ENCODE data around the gene LINC01488. TPM values are rescaled to one million over a fixed set of nuclear protein-coding genes. Genes with fewer than 3 reads are reported as not detected.

Gene LINC01488
- total and polyA plus RNA-seq, 10 of the 15 experiments (the other 5 are each of a cell fraction or from before 2014, with no cell fraction given): not detected

DNA sequence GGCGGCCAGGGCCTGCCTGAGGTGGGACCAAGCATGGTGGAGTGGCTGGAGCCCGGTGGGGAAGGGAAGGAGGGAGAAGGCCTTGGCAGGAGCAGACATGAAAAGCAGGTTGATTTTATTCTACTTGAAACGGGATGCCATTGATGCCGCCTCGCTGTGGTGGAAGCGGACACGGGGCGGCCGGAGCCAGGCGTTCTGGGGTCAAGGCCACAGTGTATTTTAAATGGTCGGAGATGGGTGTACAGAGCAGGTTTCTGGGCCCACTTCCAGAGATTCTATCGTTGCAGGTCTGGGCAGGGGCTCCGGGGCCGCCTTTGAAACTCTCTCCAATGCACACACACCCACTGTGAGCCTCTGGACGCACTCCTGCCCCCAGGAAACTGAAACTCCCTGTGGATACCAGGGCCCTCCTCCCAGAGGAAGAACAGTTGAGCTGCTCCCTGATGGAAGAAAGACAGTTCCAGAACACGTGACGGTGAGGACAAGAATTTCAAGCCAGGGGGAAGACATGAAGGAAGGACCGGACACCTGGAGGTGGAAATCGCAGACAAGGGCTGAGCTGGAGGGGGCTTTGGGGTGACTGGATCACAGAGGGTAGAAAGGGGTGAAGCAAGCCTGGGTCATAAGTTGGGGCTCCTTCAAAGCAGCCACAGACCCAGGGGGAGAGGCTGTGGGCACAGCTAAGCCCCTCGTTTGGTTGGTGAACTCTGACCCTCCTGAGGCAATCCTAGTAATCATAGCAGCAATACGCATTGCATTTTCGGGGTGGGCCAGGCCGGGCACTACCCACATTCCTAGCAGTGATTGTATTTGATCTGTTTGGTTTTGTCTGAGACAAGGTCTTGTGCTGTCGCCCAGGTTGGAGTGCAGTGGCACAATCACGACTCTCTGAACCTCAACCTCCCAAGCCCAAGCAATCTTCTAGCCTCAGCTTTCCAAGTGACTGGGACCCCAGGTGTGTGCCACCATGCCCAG, 12.3 kb upstream of the LINC01488 start:
- CTCF ChIA-PET: no interaction called here
- SMC1A ChIA-PET (ENCODE audit: uncharacterized antibody, unreplicated experiment): no interaction called here
- in situ Hi-C loops (cut with MboI) (no loop called here), intact Hi-C loops (cut with micrococcal nuclease; ENCODE audit: unreplicated experiment) (no loop called here)
- peaks cover 2% of the 10 kb centered on the region; the same call in 1 of the 3 replicates for H3K9me3 ChIP-seq (replicated peaks; ENCODE audit: control insufficient read depth, insufficient read depth, low read length)
- RAD21 ChIA-PET (ENCODE audit: unreplicated experiment): no interaction called here
- WGBS (ENCODE audit: insufficient coverage, insufficient replicate concordance, low lambda C conversion rate, missing lambda C conversion rate): 56% methylated on average over 25 of the region's 25 CpGs
- peaks cover 15% of the 10 kb centered on the region for H3K4me1 ChIP-seq (ENCODE audit: control insufficient read depth, insufficient read depth, low read length)
- H3K9ac ChIP-seq (ENCODE audit: control insufficient read depth, insufficient read depth, low read length): no peak overlapping the region
- ATAC-seq (no peak), DNase-seq (ENCODE audit: low read depth, low spot score) (no peak), FAIRE-seq (no peak)
- no peaks in the 10 kb centered on the region for H3K27me3 ChIP-seq (replicated peaks in 1 of 2; ENCODE audit: control insufficient read depth in 2 of 2, insufficient read depth in 2 of 2, low read length in 1 of 2)
- H3K79me2 ChIP-seq (ENCODE audit: control insufficient read depth, insufficient read depth, low read length): no peaks in the 10 kb centered on the region
- no peak overlapping the region for H3K4me3 ChIP-seq
- no peak overlapping the region for H3K4me2 ChIP-seq (ENCODE audit: control insufficient read depth, insufficient read depth)
- BruUV-seq (replicated peaks): no TSS peak
- H2AFZ ChIP-seq (ENCODE audit: control insufficient read depth, low read depth, low read length): no peak overlapping the region
- no peaks in the 10 kb centered on the region for H3K36me3 ChIP-seq (ENCODE audit: control insufficient read depth in 2 of 2, insufficient read depth in 2 of 2, low read length in 1 of 2)
- no peaks in the 10 kb centered on the region for H4K20me1 ChIP-seq (ENCODE audit: control insufficient read depth, insufficient read depth)
- H3K27ac ChIP-seq (ENCODE audit: control insufficient read depth, insufficient read depth): no peak overlapping the region
- POLR2A ChIA-PET: interaction anchor here (0.5 kb wide), 1 partner anchor 1336 kb away, joined by 4 read pairs; no protein-coding TSS in a partner anchor
- TF ChIP-seq, protein P1, sequence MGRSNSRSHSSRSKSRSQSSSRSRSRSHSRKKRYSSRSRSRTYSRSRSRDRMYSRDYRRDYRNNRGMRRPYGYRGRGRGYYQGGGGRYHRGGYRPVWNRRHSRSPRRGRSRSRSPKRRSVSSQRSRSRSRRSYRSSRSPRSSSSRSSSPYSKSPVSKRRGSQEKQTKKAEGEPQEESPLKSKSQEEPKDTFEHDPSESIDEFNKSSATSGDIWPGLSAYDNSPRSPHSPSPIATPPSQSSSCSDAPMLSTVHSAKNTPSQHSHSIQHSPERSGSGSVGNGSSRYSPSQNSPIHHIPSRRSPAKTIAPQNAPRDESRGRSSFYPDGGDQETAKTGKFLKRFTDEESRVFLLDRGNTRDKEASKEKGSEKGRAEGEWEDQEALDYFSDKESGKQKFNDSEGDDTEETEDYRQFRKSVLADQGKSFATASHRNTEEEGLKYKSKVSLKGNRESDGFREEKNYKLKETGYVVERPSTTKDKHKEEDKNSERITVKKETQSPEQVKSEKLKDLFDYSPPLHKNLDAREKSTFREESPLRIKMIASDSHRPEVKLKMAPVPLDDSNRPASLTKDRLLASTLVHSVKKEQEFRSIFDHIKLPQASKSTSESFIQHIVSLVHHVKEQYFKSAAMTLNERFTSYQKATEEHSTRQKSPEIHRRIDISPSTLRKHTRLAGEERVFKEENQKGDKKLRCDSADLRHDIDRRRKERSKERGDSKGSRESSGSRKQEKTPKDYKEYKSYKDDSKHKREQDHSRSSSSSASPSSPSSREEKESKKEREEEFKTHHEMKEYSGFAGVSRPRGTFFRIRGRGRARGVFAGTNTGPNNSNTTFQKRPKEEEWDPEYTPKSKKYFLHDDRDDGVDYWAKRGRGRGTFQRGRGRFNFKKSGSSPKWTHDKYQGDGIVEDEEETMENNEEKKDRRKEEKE (IDR thresholded peaks at IDR 0.05): no peak
- TF ChIP-seq, protein P2, sequence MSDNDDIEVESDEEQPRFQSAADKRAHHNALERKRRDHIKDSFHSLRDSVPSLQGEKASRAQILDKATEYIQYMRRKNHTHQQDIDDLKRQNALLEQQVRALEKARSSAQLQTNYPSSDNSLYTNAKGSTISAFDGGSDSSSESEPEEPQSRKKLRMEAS (IDR thresholded peaks at IDR 0.05; ENCODE audit: low read depth, low read length): no peak
- TF ChIP-seq, protein P3, sequence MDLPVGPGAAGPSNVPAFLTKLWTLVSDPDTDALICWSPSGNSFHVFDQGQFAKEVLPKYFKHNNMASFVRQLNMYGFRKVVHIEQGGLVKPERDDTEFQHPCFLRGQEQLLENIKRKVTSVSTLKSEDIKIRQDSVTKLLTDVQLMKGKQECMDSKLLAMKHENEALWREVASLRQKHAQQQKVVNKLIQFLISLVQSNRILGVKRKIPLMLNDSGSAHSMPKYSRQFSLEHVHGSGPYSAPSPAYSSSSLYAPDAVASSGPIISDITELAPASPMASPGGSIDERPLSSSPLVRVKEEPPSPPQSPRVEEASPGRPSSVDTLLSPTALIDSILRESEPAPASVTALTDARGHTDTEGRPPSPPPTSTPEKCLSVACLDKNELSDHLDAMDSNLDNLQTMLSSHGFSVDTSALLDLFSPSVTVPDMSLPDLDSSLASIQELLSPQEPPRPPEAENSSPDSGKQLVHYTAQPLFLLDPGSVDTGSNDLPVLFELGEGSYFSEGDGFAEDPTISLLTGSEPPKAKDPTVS (IDR thresholded peaks at IDR 0.05; ENCODE audit: low read depth, low read length): no peak
- TF ChIP-seq KLF5 (IDR thresholded peaks at IDR 0.05; ENCODE audit: partially characterized antibody) (no peak), POLR2AphosphoS2 (IDR thresholded peaks at IDR 0.05; ENCODE audit: low read depth, low read length) (no peak), MYC (IDR thresholded peaks at IDR 0.05; ENCODE audit: insufficient read depth, insufficient read length, insufficient replicate concordance, low read length, severe bottlenecking) (no peak), ESRRA (IDR thresholded peaks at IDR 0.05; ENCODE audit: low read length) (no peak), MTA3 (IDR thresholded peaks at IDR 0.05; ENCODE audit: borderline replicate concordance, low read length) (no peak), EZH2 (IDR thresholded peaks at IDR 0.05; ENCODE audit: borderline replicate concordance, control insufficient read depth, low read depth, low read length) (no peak), MXI1 (IDR thresholded peaks at IDR 0.05; ENCODE audit: low read depth, low read length) (no peak), BCL11A (IDR thresholded peaks at IDR 0.05; ENCODE audit: low read depth, low read length) (no peak), MEF2A (IDR thresholded peaks at IDR 0.05; ENCODE audit: insufficient read depth, low read depth, low read length) (no peak), MEF2B (IDR thresholded peaks at IDR 0.05; ENCODE audit: partially characterized antibody, poor library complexity, severe bottlenecking) (no peak)
